NB4 (cell line): ENCODE measurements around the gene METTL6.
"Not testable (repeated sequence)": the region's sequence is repeated elsewhere in the genome, so short reads cannot be mapped to it uniquely, and the experiment has no call there.

Experiments used
- DNase-seq: peaks from one replicate; pipeline ENCODE4 v3.0.0; 2010; ENCODE audit warnings: low read depth
- H3K4me3 ChIP-seq: one replicate; pipeline ENCODE4 v1.5.1; 2011; ENCODE audit warnings: mild to moderate bottlenecking, low read depth, low read length, moderate library complexity
- MYC ChIP-seq: IDR thresholded peaks from 2 replicates; pipeline ENCODE4 v1.6.1; 2011; ENCODE audit warnings: low read depth, low read length
- POLR2A ChIP-seq: IDR thresholded peaks from 2 replicates; pipeline ENCODE4 v1.6.1; 2011; ENCODE audit warnings: mild to moderate bottlenecking; ENCODE audit not compliant: insufficient read length; ENCODE audit errors: extremely low read depth
- TF ChIP-seq, protein P1 (sequence below): IDR thresholded peaks from 2 replicates; pipeline ENCODE4 v1.6.1; 2011; ENCODE audit warnings: low read depth, low read length
- TF ChIP-seq, protein P2 (sequence below): IDR thresholded peaks from one replicate; pipeline ENCODE4 v1.5.1; 2012; ENCODE audit warnings: low read depth, low read length

METTL6 gene

DNA sequence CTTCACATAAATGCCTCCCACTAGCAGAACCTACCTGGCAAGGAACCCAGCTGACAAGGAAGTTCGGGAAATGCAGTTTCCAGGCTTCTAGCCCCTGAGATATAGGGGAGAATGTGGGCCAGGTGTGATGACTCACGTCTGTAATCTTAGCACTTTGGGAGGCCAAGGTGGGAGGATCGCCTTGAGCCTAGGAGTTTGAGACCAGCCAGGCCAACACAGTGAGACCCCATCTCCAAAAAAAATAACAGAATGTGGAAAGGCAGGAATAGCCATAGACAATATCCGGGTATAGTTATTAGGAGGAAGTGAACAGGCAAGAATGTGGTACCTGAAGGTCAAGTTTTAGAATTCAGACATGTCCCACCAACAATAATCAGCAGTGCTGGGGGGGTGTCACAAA, 54.4 kb downstream of the METTL6 start:
- no peak for DNase-seq
- no peak overlapping the region for H3K4me3 ChIP-seq
- TF ChIP-seq MYC (no peak), POLR2A (no peak)
- TF ChIP-seq, protein P1, sequence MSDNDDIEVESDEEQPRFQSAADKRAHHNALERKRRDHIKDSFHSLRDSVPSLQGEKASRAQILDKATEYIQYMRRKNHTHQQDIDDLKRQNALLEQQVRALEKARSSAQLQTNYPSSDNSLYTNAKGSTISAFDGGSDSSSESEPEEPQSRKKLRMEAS, result no peak
- TF ChIP-seq, protein P2, sequence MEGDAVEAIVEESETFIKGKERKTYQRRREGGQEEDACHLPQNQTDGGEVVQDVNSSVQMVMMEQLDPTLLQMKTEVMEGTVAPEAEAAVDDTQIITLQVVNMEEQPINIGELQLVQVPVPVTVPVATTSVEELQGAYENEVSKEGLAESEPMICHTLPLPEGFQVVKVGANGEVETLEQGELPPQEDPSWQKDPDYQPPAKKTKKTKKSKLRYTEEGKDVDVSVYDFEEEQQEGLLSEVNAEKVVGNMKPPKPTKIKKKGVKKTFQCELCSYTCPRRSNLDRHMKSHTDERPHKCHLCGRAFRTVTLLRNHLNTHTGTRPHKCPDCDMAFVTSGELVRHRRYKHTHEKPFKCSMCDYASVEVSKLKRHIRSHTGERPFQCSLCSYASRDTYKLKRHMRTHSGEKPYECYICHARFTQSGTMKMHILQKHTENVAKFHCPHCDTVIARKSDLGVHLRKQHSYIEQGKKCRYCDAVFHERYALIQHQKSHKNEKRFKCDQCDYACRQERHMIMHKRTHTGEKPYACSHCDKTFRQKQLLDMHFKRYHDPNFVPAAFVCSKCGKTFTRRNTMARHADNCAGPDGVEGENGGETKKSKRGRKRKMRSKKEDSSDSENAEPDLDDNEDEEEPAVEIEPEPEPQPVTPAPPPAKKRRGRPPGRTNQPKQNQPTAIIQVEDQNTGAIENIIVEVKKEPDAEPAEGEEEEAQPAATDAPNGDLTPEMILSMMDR, result no peak

DNA sequence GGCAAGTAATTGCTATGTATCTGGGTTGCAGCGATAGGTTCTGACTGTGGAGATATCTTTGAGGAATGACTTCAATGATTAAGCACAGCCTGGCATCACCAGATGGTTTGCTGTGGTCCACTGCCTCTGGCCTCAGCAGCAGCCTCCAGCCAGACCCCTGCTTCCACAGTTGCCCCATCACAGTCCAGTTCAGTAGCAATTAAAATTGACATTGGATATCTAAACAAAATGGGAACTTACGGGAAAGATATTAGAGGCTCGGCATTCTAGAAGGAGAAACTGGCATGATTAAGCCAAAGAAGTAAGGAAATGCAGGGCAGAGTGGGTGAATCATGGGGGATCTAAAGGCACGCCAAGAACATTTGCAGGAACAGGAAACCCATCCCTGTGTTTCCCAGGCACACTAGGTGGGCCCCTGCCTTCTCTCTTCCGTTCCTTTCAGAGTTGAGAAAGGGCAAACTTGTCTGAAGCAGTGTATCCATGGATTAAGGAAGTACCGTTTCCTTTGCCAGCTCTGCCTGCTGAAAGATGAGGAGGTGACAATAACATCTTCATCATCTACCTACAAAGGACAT, 58.7 kb downstream of the METTL6 start:
- no peak for DNase-seq
- TF ChIP-seq, protein P1, result no peak
- TF ChIP-seq POLR2A, result no peak
- TF ChIP-seq, protein P2, result no peak
- no peak for TF ChIP-seq MYC
- H3K4me3 ChIP-seq, result no peak overlapping the region

DNA sequence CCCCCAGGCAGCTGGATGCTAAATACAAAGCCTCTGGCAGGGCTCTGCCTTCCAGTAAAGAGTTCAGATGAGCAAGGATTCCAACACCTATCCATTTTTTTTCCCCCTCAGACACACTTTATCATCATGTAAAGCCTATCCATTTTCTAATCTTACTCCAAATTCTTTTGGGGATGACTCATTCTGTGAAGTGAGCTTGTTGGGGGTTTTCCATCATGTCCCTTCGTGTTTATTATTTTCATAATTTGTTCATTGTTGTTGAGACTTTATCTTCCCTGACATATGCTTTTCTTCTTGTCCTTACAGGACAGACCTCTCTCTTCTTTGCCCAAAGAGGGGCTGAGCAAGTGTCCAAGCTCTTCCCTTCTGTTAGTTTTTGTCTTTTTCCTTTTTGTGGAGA, 60.3 kb downstream of the METTL6 start:
- no peak for DNase-seq
- TF ChIP-seq, protein P1, result no peak
- TF ChIP-seq, protein P2, result no peak
- TF ChIP-seq MYC (no peak), POLR2A (no peak)
- H3K4me3 ChIP-seq, result no peak overlapping the region

DNA sequence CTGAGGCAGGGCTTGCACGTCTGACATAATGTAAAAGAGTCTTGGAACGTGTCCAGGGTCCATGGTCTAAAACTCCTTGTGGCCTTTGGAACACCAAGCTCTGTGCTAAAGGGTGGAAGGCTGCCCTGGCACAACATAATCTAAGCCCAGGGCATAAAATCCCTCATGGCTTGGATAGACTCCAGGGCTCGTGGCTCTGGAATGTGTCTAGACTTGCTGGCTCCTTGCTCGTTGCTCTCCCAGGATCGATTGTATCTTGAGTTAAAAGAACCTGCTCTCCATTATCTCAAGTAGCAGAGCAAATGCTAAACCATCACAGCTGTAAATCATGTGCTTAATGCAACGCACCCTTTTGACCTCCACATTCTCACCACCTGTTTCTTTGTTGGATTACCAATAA, 63.3 kb downstream of the METTL6 start:
- not testable (repeated sequence) for DNase-seq, H3K4me3 ChIP-seq

DNA sequence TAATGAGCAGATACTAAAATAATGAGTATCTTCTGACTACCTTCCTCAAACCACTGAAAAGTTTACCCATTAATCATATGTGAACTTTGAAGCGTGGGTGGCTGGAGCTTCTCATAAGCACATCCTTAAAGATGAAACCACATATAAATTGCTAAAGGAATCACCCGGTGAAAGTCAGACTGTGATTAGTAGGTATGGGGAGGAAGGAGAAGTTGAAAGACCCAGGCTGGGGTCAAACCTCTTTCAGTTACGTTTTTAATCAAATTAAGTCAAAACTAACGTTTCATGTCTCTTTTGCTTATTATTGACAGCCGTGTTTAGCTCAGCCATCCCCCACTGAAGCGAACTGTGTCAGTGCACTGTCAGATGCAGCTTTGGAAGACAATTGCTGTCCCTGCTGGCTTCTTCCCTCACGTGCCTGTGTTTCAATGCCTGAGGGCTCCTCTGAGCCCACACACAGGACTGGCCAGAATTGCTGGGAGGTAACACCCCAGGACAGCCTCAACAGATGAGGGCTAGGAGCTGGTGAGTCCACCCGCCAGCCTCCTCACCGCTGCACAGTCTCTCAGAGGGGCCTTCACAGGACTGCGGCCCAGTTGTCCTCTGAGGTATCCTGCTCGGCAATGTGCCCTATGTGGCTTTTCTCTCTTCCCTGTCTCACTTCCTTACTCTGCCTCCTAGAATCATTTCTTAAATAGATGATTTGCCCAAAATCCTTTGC, 65.7 kb downstream of the METTL6 start:
- TF ChIP-seq, protein P1, result no peak
- TF ChIP-seq MYC (no peak), POLR2A (no peak)
- TF ChIP-seq, protein P2, result no peak
- no peak overlapping the region for H3K4me3 ChIP-seq
- peak; percentile 31 for DNase-seq

DNA sequence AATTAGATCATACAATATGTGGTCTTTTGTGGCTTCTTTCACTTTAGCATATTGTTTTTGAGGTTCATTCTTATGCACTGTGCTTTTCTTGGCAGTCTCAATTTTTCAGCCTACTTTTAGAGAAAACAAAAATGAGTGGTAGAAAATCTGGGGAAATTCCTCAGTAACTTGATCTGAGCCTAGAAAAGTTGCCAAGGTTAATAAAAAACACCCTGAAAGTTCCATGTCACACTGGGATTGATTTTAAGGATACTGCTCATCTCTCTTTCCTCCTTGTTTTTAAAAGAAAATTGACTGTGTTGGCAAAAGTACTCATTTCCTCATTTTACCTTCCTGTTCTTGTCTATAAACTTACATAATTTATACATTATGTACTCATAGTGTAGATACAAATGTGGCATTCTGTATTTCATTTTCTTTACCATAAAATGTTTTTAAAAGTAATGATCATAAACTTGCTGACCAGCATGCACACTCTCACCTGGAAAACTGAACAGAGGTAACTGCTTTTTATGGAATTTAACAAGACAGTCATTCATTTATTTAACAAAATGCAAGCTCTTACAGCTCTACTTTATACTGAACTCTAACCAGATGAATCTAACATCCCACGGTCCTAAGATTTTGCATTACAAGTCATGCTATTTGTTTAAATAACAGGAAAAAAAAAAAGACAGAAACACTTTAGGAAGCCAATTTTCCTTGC, 66.4 kb downstream of the METTL6 start:
- H3K4me3 ChIP-seq, result no peak overlapping the region
- TF ChIP-seq, protein P2, result no peak
- TF ChIP-seq MYC, result no peak
- no peak for TF ChIP-seq POLR2A
- TF ChIP-seq, protein P1, result no peak
- peak; percentile 22 for DNase-seq
